Measurements from ENCODE around the gene NET1. TPM values are rescaled to one million over a fixed set of nuclear protein-coding genes. Genes with fewer than 3 reads are reported as not detected.

NET1 gene
- total RNA-seq, 1 experiment from 2014 or later = 175 TPM

- Histone ChIP-seq H3K36me3 (ENCODE audit: control insufficient read depth, insufficient read depth, low read length) (no peaks in the 10 kb centered on the region), H3K9me3 (peaks cover 14% of the 10 kb centered on the region), H3K4me3 (ENCODE audit: low read depth, low read length) (no peak overlapping the region), H3K4me1 (no peaks in the 10 kb centered on the region), H3K27me3 (replicated peaks; ENCODE audit: control insufficient read depth, insufficient read depth, low read length) (no peaks in the 10 kb centered on the region; the same call in 1 of the 2 replicates)
- no TSS peak for BruUV-seq (replicated peaks)
- no peak for TF ChIP-seq CTCF (IDR thresholded peaks at IDR 0.05; ENCODE audit: insufficient read depth in 1 of 2, low read depth in 1 of 2, low read length in 1 of 2, severe bottlenecking in 1 of 2, unreplicated experiment in 1 of 2)
- DNase-seq = no peak
- H3K9me3 Mint-ChIP-seq (ENCODE audit: unreplicated experiment) = peaks cover 26% of the 10 kb centered on the region
- H3K27ac Mint-ChIP-seq (ENCODE audit: unreplicated experiment) = no peak overlapping the region
- H3K4me3 Mint-ChIP-seq (ENCODE audit: unreplicated experiment) = no peak overlapping the region
- H3K4me1 Mint-ChIP-seq (ENCODE audit: low read depth, unreplicated experiment) = no peaks in the 10 kb centered on the region
- ChIA-PET POLR2A (no interaction called here), CTCF (no interaction called here)
- intact Hi-C loops (cut with micrococcal nuclease; ENCODE audit: unreplicated experiment) = no loop called here
- H3K36me3 Mint-ChIP-seq (ENCODE audit: insufficient read depth, unreplicated experiment) = no peaks in the 10 kb centered on the region
- peaks cover 6% of the 10 kb centered on the region for H3K27me3 Mint-ChIP-seq (ENCODE audit: insufficient read depth, unreplicated experiment)
These were observed 17.2 kb upstream of the NET1 start for GRCh38 chr10:5395168-5395567.

GRCh38 chr10:5396556-5397300 is 15.6 kb upstream of the NET1 start:
- Histone ChIP-seq H3K4me1 (no peaks in the 10 kb centered on the region), H3K27me3 (replicated peaks; ENCODE audit: control insufficient read depth, insufficient read depth, low read length) (no peaks in the 10 kb centered on the region; the same call in 1 of the 2 replicates), H3K4me3 (ENCODE audit: low read depth, low read length) (no peak overlapping the region), H3K36me3 (ENCODE audit: control insufficient read depth, insufficient read depth, low read length) (no peaks in the 10 kb centered on the region), H3K9me3 (no peaks in the 10 kb centered on the region)
- H3K27me3 Mint-ChIP-seq (ENCODE audit: insufficient read depth, unreplicated experiment) = peaks cover 6% of the 10 kb centered on the region
- no TSS peak for BruUV-seq (replicated peaks)
- H3K36me3 Mint-ChIP-seq (ENCODE audit: insufficient read depth, unreplicated experiment) = no peaks in the 10 kb centered on the region
- ChIA-PET CTCF (no interaction called here), POLR2A (no interaction called here)
- no peak for DNase-seq
- no peak for TF ChIP-seq CTCF (IDR thresholded peaks at IDR 0.05; ENCODE audit: insufficient read depth in 1 of 2, low read depth in 1 of 2, low read length in 1 of 2, severe bottlenecking in 1 of 2, unreplicated experiment in 1 of 2)
- no peak overlapping the region for H3K4me3 Mint-ChIP-seq (ENCODE audit: unreplicated experiment)
- H3K4me1 Mint-ChIP-seq (ENCODE audit: low read depth, unreplicated experiment) = no peaks in the 10 kb centered on the region
- peaks cover 11% of the 10 kb centered on the region for H3K9me3 Mint-ChIP-seq (ENCODE audit: unreplicated experiment)
- no peak overlapping the region for H3K27ac Mint-ChIP-seq (ENCODE audit: unreplicated experiment)
- intact Hi-C loops (cut with micrococcal nuclease; ENCODE audit: unreplicated experiment) = no loop called here

- H3K9me3 Mint-ChIP-seq (ENCODE audit: unreplicated experiment) = no peaks in the 10 kb centered on the region
- Histone ChIP-seq H3K27me3 (replicated peaks; ENCODE audit: control insufficient read depth, insufficient read depth, low read length) (no peaks in the 10 kb centered on the region), H3K9me3 (no peaks in the 10 kb centered on the region), H3K36me3 (ENCODE audit: control insufficient read depth, insufficient read depth, low read length) (no peaks in the 10 kb centered on the region), H3K4me1 (0 out of 2 replicates have a peak, but pooled peaks cover 4% of the 10 kb centered on the region), H3K4me3 (ENCODE audit: low read depth, low read length) (no peak overlapping the region)
- intact Hi-C loops (cut with micrococcal nuclease; ENCODE audit: unreplicated experiment) = no loop called here
- no peaks in the 10 kb centered on the region for H3K4me1 Mint-ChIP-seq (ENCODE audit: low read depth, unreplicated experiment)
- DNase-seq = no peak
- BruUV-seq (replicated peaks) = no TSS peak
- TF ChIP-seq CTCF (IDR thresholded peaks at IDR 0.05; ENCODE audit: insufficient read depth in 1 of 2, low read depth in 1 of 2, low read length in 1 of 2, severe bottlenecking in 1 of 2, unreplicated experiment in 1 of 2) = no peak
- CTCF ChIA-PET = interaction anchor here (0.6 kb wide), 1 partner anchor 768 kb away, joined by 3 read pairs; no protein-coding TSS in a partner anchor
- no peak overlapping the region for H3K27ac Mint-ChIP-seq (ENCODE audit: unreplicated experiment)
- POLR2A ChIA-PET = no interaction called here
- H3K36me3 Mint-ChIP-seq (ENCODE audit: insufficient read depth, unreplicated experiment) = no peaks in the 10 kb centered on the region
- peaks cover 6% of the 10 kb centered on the region for H3K27me3 Mint-ChIP-seq (ENCODE audit: insufficient read depth, unreplicated experiment)
- no peak overlapping the region for H3K4me3 Mint-ChIP-seq (ENCODE audit: unreplicated experiment)
These were observed 13.0 kb upstream of the NET1 start for GRCh38 chr10:5399332-5399731.
